Measurements from ENCODE around the gene DQX1.
A peak's percentile ranks its signal among the peaks of the same experiment; 100 is the strongest.

The DQX1 gene

GRCh38 chr2:74515981-74516633 is 9.9 kb downstream of the DQX1 start:
- H3K4me3 ChIP-seq (ENCODE audit: low read depth, low read length), result peak overlapping the region; percentile 34
- TF ChIP-seq CTCF (IDR thresholded peaks at IDR 0.05; ENCODE audit: insufficient read depth, low read depth, low read length, missing control alignments), result no peak
- DNase-seq (ENCODE audit: low read depth), result peak; percentile 82

GRCh38 chr2:74515271-74515980 is 10.6 kb downstream of the DQX1 start:
- no peak for TF ChIP-seq CTCF (IDR thresholded peaks at IDR 0.05; ENCODE audit: insufficient read depth, low read depth, low read length, missing control alignments)
- peak overlapping the region; percentile 34 for H3K4me3 ChIP-seq (ENCODE audit: low read depth, low read length)
- no peak for DNase-seq (ENCODE audit: low read depth)

GRCh38 chr2:74514368-74515270 is 11.4 kb downstream of the DQX1 start, which contains the start of gene TLX2:
Gene TLX2, plus strand, starts transcription at chr2:74514450. Its CDS starts 357 bp downstream, at chr2:74514807.
- H3K4me3 ChIP-seq (ENCODE audit: low read depth, low read length), result peak within 1 kb of the TSS; percentile 34
- no peak for TF ChIP-seq CTCF (IDR thresholded peaks at IDR 0.05; ENCODE audit: insufficient read depth, low read depth, low read length, missing control alignments)
- DNase-seq (ENCODE audit: low read depth), result no peak

GRCh38 chr2:74513605-74514367 is 12.2 kb downstream of the DQX1 start:
- H3K4me3 ChIP-seq (ENCODE audit: low read depth, low read length), result no peak overlapping the region
- TF ChIP-seq CTCF (IDR thresholded peaks at IDR 0.05; ENCODE audit: insufficient read depth, low read depth, low read length, missing control alignments), result no peak
- DNase-seq (ENCODE audit: low read depth), result no peak

GRCh38 chr2:74512744-74513604 is 13.1 kb downstream of the DQX1 start:
- H3K4me3 ChIP-seq (ENCODE audit: low read depth, low read length), result no peak overlapping the region
- no peak for TF ChIP-seq CTCF (IDR thresholded peaks at IDR 0.05; ENCODE audit: insufficient read depth, low read depth, low read length, missing control alignments)
- DNase-seq (ENCODE audit: low read depth), result no peak

All from GM12865 (cell line).